ENCODE measurements around the gene SLC50A1.
"Not testable (repeated sequence)": the region's sequence is repeated elsewhere in the genome, so short reads cannot be mapped to it uniquely, and the experiment has no call there.

SLC50A1 gene

DNA sequence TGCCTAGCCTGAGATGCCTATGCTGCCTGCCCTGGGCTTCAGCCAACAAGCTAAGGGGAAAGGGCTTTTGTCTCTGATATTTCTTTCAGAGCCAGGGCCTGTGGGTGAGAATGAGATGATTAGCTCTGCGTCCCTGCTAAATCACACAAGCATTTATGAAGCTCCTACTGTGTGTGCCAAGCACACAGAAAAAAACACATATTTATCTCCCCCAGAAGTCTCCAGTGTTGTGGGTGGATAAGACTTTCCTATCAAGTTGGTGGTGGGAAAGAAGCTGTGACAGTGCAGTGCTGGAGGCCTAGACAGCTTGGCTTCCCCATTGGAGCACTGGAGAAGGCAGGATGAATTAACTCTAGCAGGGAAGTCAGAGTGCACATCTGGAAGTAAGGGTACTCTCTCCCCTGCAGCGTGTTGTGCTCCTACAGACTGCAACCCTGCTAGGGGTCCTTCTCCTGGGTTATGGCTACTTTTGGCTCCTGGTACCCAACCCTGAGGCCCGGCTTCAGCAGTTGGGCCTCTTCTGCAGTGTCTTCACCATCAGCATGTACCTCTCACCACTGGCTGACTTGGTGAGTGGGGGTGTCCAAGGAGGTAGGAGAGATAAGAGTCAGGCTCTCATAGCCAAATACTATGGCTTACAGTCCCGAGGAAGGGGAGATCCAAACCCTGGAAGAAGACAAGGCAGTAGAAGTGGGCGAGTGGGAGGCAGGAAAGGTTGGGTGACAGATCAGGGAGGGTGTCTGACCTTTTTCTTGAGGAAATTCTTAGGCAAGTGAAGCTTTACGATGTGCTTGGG, 1.7 kb downstream of the SLC50A1 start:
- DNase-seq, result no peak

DNA sequence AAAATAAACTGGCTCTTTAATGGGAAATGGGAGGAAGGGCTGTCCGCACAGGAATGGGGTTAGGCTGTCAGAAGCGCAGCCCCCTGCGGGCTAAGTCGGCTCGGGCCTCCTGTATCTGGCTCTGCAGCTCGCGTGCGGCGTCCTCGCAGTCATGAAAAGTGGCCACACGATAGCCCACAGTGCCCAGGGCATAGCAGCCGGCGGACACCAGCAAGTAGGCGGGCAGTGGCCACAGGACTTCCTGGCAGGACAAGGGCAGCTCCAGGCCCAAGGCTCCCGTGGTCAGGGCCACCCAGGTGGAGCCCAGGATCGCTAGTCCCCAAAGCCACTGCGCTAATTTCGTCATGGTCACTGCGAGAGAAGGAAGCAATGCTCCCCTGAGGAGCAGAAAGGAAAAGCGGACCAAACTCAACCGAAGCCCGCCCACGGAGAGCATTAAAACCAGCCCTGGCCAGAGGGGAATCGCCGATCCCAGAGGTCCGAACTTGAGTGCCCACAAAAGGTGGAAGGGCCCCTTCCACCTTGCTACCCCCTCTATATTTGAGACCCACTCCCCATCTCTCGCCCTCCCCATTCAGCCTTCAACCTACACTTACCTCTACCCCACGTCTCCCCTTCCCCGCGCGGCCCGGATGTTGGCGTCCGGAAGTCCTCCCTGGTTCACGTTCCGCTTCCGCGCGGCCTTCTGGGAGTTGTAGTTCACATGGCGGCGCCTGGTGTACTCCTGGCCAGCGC, 4.4 kb downstream of the SLC50A1 start, which contains the start of gene DPM3:
DPM3 (minus strand) TSS at position 637 of the 735 bp plus-strand sequence; CDS start at position 346, 291 bp downstream.
- DNase-seq, result peak; percentile 88 to 90

DNA sequence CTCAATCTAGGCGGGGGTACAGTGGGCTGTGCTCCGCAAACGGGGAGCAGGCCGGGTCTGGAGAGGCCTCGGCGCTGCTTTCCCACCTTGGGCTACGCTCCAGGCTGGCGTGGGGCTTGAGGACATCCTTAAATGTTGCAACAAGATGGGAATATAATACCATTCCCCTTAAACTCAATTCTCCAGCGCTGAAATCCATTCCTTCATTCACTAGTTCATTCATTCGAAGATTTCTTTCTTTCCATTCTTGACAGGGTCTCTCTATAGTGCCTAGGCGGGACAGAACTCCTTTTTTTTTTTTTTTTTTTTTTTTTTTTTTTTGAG, 4.9 kb downstream of the SLC50A1 start:
- DNase-seq, result no peak

DNA sequence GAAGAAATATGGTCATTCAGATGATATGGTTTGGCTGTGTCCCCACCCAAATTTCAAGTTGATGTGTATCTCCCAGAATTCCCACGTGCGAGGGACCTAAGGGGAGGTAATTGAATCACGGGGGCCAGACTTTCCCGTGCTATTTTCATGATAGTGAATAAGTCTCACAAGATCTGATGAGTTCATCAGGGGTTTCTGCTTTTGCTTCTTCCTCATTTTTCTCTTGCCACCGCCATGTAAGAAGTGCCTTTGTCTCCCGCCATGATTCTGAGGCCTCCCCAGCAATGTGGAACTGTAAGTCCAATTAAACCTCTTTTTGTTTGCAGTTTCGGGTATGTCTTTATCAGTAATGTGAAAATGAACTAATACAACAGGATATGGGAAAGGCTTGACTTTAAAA, 6.1 kb downstream of the SLC50A1 start:
- DNase-seq, result no peak

DNA sequence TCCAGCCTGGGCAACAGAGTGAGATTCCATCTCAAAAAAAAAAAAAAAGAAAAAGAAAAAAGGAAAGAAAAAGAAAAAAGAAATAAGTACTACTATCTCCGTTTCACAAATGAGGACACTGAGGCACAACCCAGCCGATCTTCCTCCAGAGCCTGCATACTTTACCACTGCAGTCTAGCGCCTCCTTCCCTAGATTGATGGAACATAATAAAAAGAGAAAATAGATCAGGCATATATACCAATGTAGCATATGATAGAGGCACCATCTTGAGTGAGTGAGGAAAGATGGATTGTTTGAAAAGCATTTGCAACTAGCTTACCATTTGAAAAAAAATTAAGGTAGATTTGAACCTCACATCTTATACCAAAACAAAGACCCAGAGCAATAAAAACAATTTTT, 9.8 kb downstream of the SLC50A1 start:
- no peak for DNase-seq

DNA sequence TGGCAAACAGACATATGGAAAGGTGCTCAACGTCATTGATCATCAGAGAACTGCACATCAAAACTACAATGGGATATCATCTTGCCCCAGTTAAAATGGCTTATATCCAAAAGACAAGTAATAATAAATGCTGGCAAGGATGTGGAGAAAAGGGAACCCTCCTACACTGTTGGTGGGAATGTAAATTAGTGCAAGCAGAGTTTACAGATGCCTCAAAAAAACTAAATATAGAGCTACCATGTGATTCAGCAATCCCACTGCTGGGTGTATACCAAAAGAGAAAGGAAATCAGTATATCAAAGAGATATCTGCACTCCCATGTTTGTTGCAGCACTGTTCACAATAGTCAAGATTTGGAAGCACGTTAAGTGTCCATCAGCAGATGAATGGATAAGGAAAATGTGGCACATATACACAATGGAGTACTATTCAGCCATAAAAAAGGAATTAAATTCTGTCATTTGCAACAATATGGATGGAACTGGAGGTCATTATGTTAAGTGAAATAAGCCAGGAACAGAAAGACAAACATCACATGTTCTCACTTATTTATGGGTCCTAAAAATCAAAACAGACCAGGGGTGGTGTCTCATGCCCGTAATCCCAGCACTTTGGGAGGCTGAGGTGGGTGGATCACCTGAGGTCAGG, 20.5 kb downstream of the SLC50A1 start:
- DNase-seq, result not testable (repeated sequence)

DNA sequence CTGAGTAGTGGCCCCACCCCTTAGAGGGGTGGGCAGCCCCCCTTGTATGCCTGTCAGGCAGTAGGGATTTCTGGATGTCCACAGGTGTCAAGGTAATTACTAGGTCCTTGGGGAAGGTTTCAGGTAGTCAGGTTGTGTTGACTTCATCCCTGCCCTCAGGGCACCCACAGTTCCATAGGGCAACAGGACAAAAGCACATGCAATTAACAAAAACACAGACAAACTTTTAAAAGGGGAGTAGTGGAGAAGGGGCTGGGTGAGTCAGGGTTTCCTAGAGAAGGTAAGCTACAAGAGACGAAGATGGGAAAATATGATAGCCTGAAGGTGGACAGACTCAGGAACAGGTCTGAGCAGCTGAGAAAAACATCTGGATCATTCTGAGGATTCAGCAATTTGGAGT, 23.3 kb downstream of the SLC50A1 start:
- no peak for DNase-seq

DNA sequence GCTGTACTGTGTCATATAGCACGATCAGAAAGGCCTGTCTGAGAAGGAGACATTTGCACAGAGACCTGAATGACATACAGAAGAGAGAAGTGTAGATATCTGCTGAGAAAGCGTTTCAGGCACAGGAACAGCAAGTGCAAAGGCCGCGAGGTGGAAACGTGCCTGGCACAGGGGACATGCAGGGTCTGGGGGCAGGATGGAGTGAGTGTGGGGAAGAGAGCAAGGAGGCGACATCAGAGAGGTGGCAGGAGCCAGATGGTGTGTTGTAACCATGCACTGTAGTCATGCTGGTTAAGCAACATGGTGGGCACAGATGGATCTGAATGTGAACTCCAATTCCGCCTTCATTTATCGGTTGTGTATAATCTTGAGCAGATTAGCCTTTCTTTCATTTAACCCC, 24.5 kb downstream of the SLC50A1 start:
- no peak for DNase-seq

DNA sequence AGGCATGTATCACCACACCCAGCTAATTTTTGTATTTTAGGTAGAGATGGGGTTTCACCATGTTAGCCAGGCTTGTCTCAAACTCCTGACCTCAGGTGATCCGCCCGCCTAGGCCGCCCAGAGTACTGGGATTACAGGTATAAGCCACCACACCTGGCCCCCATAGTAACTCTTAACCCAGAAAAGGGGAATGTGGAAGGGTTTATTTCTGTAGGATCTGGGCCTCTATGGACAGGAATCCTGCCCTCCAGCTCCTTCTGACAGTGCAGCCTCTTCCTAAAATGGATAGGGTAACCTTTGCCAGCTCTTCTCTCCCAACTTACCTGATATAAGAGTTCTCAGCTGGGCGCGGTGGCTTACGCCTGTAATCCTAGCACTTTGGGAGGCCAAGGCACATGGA, 27.0 kb downstream of the SLC50A1 start:
- not testable (repeated sequence) for DNase-seq

DNA sequence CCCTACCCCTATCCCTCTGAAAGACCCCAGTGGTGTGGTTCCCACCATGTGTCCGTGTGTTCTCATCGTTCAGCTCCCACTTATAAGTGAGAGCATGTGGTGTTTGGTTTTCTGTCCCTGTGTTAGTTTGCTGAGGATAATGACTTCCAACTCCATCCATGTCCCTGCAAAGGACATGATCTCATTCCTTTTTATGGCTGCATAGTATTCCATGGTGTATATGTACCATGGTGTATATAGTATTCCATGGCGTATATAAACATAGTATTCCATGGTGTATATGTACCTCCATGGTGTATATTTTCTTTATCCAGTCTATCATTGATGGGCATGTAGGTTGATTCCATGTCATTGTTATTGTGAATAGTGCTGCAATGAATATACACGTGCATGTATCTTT, 28.1 kb downstream of the SLC50A1 start:
- not testable (repeated sequence) for DNase-seq

DNA sequence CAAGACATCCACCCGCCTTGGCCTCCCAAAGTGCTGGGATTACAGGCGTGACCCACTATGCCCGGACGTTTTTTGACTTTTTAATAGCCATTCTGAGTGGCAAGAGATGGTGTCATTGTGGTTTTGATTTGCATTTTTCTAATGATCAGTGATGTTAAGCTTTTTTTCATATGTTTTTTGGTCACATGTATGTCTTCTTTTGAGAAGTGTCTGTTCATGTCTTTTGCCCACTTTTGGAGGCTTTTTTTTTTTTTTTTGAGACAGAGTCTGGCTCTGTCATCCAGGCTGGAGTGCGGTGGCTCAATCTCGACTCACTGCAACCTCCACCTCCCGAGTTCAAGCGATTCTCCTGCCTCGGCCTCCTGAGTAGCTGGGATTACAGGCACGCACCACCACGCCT, 29.0 kb downstream of the SLC50A1 start:
- DNase-seq, result not testable (repeated sequence)

DNA sequence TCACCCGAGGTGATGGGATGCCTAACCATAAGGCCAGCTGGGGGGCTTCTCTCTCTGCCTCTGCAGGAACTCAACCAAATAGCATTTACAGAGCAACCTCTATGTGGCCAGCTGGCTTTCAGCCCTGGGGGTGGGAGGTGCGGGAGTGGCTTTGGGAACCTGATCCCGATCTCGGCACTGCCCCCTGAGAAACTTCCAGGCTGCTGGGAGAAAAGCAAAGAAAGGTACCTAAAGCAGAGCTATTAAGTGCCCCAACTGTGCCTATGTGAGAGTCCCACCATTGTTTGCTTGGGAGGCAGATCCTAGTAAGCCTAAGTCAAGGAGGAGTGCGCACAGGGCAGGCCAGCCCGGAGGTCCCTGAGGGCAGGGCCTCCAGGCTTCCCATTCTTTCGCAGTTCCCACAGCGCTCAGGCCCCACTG, 30.4 kb downstream of the SLC50A1 start:
- no peak for DNase-seq

DNA sequence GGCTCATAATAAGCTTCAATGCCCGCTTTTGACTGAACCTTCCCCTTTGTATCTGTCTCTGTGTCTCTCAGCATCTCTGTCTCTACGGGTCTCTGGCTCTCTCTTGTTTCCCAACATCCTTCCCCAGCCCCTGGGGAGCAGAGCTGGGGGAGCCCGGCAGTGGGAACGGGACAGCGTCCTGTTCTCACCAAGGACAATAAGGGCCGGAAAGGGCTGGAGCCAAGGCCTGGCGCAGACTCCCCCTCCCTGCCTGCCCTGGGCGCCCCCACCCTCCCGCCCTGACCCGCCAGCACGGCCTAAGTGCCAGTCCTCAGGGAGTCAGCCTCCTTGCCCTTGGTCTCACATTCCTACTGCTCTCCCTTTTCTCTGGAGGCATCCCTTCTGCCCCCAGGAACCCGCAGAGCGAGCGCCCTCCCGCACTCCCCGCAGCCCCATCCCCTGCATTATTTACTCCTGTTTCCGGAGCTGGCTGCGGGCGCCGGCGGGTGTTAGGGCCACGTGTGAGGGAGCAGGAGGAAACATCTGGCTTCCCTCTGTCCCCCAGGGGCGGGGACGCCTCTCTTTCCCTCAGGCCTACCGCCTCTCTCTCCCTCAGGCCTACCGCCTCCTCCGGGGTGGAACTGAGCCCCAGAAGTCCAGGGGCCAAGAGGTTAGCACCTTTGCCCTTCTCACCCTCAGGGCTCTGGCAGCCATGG, 31.0 kb downstream of the SLC50A1 start:
- DNase-seq, result no peak

DNA sequence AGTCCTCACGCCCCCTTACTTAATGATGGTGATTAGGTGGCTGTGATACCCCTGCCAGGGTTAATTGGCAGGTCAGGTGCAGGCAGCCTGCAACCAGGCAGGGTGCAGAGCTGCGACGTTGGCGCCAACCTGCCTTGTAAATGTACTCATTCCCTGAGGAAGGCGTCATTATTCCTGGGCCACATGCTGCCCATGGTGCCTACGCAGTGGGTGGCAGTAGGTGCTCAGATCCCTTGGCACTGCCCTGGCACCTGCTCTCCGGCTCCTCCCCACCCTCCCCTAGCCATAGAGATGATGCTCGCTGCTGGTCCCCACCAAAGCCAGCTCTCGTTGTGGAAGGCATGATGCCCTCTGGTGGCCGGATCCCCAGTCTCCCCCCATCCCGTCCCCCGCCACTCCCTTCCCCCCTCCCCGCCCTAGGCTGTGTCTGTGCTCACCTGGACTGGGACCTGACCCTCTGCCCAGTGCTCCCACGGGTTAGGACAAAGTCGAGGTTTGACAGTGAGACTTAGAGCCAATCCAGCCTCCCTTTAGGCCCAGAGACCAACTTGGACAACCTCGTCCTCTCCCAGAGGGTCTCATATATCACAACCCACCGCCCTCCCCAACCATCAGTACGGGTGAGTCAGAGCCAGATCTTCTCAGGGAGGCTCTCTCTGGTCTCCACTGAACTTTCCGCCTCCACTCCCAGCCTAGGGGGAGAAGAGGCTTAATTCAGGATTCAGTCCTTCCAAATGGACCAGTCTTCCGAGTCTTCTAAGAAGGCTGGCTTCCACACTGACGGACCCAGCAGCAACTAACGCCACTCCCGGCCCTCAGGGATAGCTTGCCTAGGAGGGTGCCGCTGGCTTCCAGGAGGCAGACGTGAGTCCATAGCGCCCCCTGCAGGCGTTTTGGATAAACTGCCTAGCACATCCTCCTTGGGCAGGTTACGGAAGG, 31.8 kb downstream of the SLC50A1 start:
- DNase-seq, result peak; percentile 87 to 93

DNA sequence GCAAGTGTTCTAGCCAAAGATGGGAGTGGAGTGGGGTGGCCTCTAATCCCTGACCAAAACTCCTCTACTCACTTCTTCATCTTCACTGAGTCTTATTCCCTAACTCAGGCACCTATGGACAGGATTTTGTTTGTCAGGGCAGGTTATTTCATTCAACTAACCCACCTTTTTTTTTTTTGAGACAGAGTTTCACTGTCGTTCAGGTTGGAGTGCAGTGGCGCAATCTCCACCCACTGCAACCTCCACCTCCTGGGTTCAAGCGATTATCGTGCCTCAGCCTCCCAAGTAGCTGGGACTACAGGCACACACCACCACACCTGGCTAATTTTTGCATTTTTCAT, 32.4 kb downstream of the SLC50A1 start:
- not testable (repeated sequence) for DNase-seq

DNA sequence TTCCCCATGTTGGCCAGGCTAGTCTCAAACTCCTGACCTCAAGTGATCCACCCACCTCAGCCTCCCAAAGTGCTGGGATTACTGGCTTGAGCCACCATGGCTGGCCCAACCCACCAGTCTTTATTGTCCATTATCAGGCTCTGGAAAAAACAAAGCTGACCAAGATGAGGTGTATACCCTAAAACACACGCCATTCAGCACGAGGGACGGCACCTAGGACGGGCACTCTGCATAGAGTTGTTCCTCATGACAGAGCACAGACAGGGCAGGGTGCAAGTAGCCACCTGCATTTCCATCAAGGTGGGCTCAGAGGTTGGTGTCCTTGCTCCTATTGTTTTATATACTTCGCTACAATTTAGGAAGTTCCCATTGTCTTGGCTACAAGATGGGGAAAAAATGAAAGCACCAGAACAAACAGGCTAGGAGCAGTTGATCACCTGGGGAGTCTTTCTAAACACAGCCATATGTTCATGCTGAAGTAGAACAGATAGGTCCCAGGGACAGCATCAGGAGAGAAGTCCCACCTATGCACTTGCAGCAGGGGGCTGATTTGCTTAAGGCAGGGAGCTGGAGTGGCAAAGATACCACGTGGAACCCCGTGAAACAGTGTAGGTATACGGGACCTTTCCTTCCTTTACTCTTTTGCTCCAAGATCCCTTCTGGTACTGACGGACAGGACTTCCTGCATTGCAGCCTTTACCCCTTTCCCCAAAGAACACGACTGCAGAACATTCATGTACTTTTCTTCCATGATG, 33.0 kb downstream of the SLC50A1 start:
- DNase-seq, result no peak

DNA sequence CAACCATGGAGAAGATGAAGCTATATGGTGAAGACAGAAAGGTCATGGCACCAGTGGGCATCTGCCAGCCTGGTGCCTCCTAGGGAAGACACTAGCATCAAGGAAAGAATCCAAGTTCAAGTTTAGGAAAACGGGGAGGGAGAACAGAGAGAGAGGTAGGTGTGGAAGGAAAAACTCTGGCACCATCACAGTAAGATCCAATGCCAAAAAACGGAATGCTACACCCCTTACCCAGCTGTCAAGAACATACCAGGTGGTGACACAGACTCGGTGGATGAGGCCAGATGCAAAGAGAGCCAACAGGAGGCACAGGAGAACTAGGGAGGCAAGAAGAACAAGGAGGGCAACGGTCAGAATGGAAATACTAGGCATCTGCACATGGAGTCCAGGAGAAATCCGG, 33.9 kb downstream of the SLC50A1 start:
- DNase-seq, result no peak

DNA sequence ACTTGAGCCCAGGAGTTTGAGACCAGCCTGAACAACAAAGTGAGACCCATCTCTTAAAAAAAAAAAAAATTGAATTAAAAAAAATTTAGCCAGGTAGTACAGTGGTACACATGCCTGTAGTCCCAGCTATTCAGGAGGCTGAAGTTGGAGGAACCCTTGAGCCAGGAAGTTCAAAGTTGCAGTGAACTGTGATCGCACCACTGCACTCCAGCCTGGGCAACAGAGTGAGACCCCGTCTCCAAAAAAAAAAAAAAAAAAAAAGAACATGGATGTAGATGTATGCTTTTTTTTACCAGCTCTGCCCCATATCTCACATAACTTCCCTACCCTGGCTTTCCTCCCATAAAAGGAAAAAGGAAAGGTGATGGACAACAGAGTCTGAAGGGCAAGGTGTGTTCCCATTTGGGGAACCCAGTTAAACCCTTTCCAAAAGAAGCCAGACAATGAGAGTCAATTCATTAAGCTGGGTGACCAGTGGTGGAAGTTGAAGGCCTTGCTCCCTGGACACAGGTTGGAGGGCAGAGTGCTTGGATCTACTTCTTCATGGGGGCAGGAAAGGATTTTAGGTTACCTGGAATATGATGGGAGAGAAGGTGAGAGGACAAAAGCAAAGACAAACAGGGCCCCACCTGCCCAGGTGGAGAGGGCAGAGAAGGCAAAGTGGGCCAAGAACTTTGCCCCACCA, 34.6 kb downstream of the SLC50A1 start:
- DNase-seq, result no peak

DNA sequence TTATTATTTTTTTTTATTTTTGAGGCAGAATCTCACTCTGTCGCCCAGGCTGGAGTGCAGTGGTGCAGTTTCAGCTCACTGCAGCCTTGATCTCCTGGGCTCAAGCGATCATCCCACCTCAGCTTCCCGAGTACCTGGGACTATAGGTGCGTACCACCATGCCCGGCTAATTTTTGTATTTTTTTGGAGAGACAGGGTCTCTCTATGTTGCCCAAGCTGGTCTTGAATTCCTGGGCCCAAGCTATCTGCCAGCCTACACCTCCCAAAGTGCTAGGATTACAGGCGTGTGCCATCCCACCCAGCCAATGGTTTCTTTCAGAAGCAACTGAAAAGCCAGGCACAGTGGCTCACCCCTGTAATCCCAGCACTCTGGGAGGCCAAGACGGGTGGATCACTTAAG, 35.2 kb downstream of the SLC50A1 start:
- no peak for DNase-seq

DNA sequence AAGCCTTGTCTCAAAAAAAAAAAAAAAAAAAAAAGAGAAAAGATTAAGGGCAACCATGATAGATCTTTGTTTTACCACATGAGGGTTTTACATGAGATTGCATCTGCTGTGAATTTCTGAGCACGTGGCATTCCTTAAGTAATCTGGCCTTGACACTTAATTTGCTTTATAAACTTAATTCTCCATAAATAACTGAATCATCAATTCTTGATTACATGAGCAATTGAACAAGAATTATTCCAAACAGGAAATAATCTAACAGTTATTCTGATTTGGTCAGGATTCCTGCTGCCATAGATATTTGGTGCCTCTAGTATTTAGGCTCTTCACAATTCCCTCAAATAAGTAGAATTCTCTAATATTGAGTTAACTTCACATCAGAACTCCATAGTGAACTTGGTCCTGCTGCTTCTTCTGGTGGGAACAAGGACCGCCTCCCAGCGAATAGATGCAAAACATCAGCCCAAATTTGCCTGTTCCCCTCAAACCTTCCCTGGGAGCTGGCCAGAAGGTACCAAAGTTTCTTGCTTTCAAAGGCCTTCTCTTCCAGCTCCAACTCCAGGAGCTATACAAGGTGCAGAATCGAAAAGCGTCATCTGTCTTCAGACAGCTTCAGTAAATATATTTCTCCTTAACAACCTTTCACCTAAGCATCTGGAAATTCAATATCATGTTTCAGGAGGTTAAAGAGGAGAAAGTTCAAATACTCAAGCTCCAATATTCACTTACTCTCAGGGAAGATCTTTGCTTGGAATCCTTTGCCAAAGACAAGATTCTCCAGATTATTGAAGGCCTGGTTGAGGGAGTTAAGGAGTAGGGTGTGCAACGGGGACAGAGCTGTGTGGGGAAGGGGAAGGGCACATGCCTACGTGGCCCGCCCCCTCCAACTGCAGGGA, 36.4 kb downstream of the SLC50A1 start:
- DNase-seq, result no peak
